Stimulated activated CD4-positive, alpha-beta T cell treated with anti-CD3 and anti-CD28 coated beads, Interleukin-1b, Interleukin-23, amount 100 ng/mL, for 1 hour (primary cell): Measurements from ENCODE around the gene CIZ1.

Source experiments
- DNase-seq, 2 donors: peaks; one replicate each; pipeline ENCODE4 v3.0.0-alpha.2; 2020; ENCODE audit warnings: low read depth in 2 of 2

Gene CIZ1

GRCh38 chr9:128162215-128163026 is 29.0 kb downstream of the CIZ1 start:
- DNase-seq, result no peak

- DNase-seq, result no peak
Observed at GRCh38 chr9:128161215-128161902, 30.0 kb downstream of the CIZ1 start.

- peak in 1 of 2 donors; percentile 24 for DNase-seq
Observed at GRCh38 chr9:128160603-128160987, 30.8 kb downstream of the CIZ1 start.

- DNase-seq, result peak; percentile 84 to 92
Observed at GRCh38 chr9:128159784-128160602, 31.4 kb downstream of the CIZ1 start, which contains the start of gene BBLN. Gene BBLN, plus strand, starts transcription at chr9:128160265. Its CDS starts 143 bp downstream, at chr9:128160408.

- peak in 1 of 2 donors; percentile 2 for DNase-seq
Observed at GRCh38 chr9:128159522-128159783, 31.9 kb downstream of the CIZ1 start.

- DNase-seq, result no peak
Observed at GRCh38 chr9:128155736-128156500, 35.5 kb downstream of the CIZ1 start.

- no peak for DNase-seq
Observed at GRCh38 chr9:128153947-128154695, 37.3 kb downstream of the CIZ1 start.

- DNase-seq, result no peak
Observed at GRCh38 chr9:128153060-128153946, 38.1 kb downstream of the CIZ1 start.

- DNase-seq, result no peak
Observed at GRCh38 chr9:128152133-128153059, 39.0 kb downstream of the CIZ1 start.

- no peak for DNase-seq
Observed at GRCh38 chr9:128151309-128152132, 39.9 kb downstream of the CIZ1 start.

- DNase-seq, result no peak
Observed at GRCh38 chr9:128150594-128151308, 40.6 kb downstream of the CIZ1 start.

GRCh38 chr9:128149951-128150593 is 41.3 kb downstream of the CIZ1 start:
- no peak for DNase-seq

GRCh38 chr9:128149001-128149701 is 42.2 kb downstream of the CIZ1 start, which contains the start of gene LCN2:
Gene LCN2, plus strand, starts transcription at chr9:128149453. Its CDS starts 73 bp downstream, at chr9:128149526.
- no peak for DNase-seq

GRCh38 chr9:128148509-128149000 is 42.8 kb downstream of the CIZ1 start:
- no peak for DNase-seq

- no peak for DNase-seq
Observed at GRCh38 chr9:128146591-128147120, 44.7 kb downstream of the CIZ1 start.

- DNase-seq, result no peak
Observed at GRCh38 chr9:128145951-128146351, 45.4 kb downstream of the CIZ1 start.
